GM12878 (cell line): Measurements from ENCODE around the gene CCR7. TPM values are rescaled to one million over a fixed set of nuclear protein-coding genes. Genes with fewer than 3 reads are reported as not detected.

ENCODE experiments used
- ASH2L ChIP-seq: fragments of 300-600, 200-600 bp; sonication (generic); IDR thresholded peaks from 2 replicates; pipeline ENCODE4 v1.6.1; 2017; ENCODE audit warnings: low read depth, mild to moderate bottlenecking, borderline replicate concordance
- BMI1 ChIP-seq: fragments of 450-650 bp; IDR thresholded peaks from 2 replicates; pipeline ENCODE4 v1.6.1; 2016; ENCODE audit warnings: mild to moderate bottlenecking, moderate library complexity, borderline replicate concordance
- CREB1 ChIP-seq: IDR thresholded peaks from 2 replicates; pipeline ENCODE4 v1.6.1; 2012; ENCODE audit warnings: low read depth, mild to moderate bottlenecking, inconsistent platforms
- CUX1 ChIP-seq: IDR thresholded peaks from 2 replicates; pipeline ENCODE4 v1.6.1; 2012; ENCODE audit warnings: improper control_type of control experiment, low read depth, low read length; ENCODE audit not compliant: insufficient replicate concordance
- EED ChIP-seq: sonication (generic); IDR thresholded peaks from 2 replicates; pipeline ENCODE4 v1.6.1; 2016; ENCODE audit warnings: antibody characterized with exemption, low read depth
- EGR1 ChIP-seq, 2 experiments: IDR thresholded peaks; 1 replicate in 1 of 2; 2 replicates in 1 of 2; pipeline ENCODE4 v1.6.1; 2011 to 2012; ENCODE audit warnings: low read depth in 2 of 2, low read length in 2 of 2, borderline replicate concordance in 1 of 2, mild to moderate bottlenecking in 1 of 2, moderate library complexity in 1 of 2
- EP300 ChIP-seq, 2 experiments: fragments of 150-350 bp in 1 of 2; IDR thresholded peaks; 2 replicates each; pipeline ENCODE4 v1.6.1; 2011 to 2012; ENCODE audit warnings: low read depth in 2 of 2, low read length in 2 of 2, borderline replicate concordance in 1 of 2, improper control_type of control experiment in 1 of 2, inconsistent platforms in 1 of 2; ENCODE audit not compliant: control insufficient read depth in 1 of 2
- IRF5 ChIP-seq: fragments of 450-650 bp; IDR thresholded peaks from 2 replicates; pipeline ENCODE4 v1.6.1; 2017; ENCODE audit warnings: borderline replicate concordance
- NRF1 ChIP-seq: conservative IDR thresholded peaks from 2 replicates; pipeline ENCODE4 v1.6.1; 2011; ENCODE audit warnings: mild to moderate bottlenecking, low read depth, low read length, improper control_type of control experiment
- RAD21 ChIP-seq: IDR thresholded peaks from 2 replicates; pipeline ENCODE4 v1.6.1; 2011; ENCODE audit warnings: mild to moderate bottlenecking, low read depth, low read length, moderate library complexity; ENCODE audit not compliant: insufficient read depth
- TARDBP ChIP-seq: IDR thresholded peaks from 2 replicates; pipeline ENCODE4 v1.6.1; 2016; ENCODE audit warnings: borderline replicate concordance
- YBX1 ChIP-seq: fragments of 450-650 bp; IDR thresholded peaks from 2 replicates; pipeline ENCODE4 v1.6.1; 2016; ENCODE audit warnings: antibody characterized with exemption
- polyA plus RNA-seq, 11 experiments: library from polyadenylated mRNA; depleted of rRNA in 4 of 11; unstranded in 6 of 11; stranded (reverse) in 5 of 11; fragments of >200 nt; fragmentation: Nextera tagmentation in 4 of 11; fragmentation: Illumina TruSeq in 1 of 11; extraction: Ambion mirVana in 4 of 11; extraction: Trizol in 1 of 11; gene quantifications; 1 replicate in 1 of 11; 2 replicates in 10 of 11; pipeline versions ENCODE4 v1.2.1 to v1.2.3, GENCODE V29; 2011 to 2016; ENCODE audit warnings: inconsistent platforms in 2 of 11, missing spikeins in 2 of 11, low read depth in 1 of 11
- total RNA-seq, 4 experiments: library from RNA; depleted of rRNA in 3 of 4; stranded (reverse); fragments of >200 nt in 3 of 4; fragmentation: Illumina TruSeq in 1 of 4; extraction: Trizol in 1 of 4; gene quantifications; 2 replicates each; pipeline versions ENCODE4 v1.2.1 to v1.2.3, GENCODE V29; 2013 to 2021
- TF ChIP-seq, protein P1 (sequence below): fragments of 150-350 bp; IDR thresholded peaks from 2 replicates; pipeline ENCODE4 v1.6.1; 2016; ENCODE audit warnings: low read depth, low read length
- TF ChIP-seq, protein P2 (sequence below): IDR thresholded peaks from 2 replicates; pipeline ENCODE4 v1.6.1; 2011; ENCODE audit warnings: borderline replicate concordance, low read depth, mild to moderate bottlenecking, moderate library complexity, low read length; ENCODE audit not compliant: insufficient read depth, poor library complexity, severe bottlenecking

CCR7 gene
- total and polyA plus RNA-seq, 10 of the 15 experiments (the other 5 are each of a cell fraction or from before 2014, with no cell fraction given): 131 to 1,171 (median 260) TPM

DNA sequence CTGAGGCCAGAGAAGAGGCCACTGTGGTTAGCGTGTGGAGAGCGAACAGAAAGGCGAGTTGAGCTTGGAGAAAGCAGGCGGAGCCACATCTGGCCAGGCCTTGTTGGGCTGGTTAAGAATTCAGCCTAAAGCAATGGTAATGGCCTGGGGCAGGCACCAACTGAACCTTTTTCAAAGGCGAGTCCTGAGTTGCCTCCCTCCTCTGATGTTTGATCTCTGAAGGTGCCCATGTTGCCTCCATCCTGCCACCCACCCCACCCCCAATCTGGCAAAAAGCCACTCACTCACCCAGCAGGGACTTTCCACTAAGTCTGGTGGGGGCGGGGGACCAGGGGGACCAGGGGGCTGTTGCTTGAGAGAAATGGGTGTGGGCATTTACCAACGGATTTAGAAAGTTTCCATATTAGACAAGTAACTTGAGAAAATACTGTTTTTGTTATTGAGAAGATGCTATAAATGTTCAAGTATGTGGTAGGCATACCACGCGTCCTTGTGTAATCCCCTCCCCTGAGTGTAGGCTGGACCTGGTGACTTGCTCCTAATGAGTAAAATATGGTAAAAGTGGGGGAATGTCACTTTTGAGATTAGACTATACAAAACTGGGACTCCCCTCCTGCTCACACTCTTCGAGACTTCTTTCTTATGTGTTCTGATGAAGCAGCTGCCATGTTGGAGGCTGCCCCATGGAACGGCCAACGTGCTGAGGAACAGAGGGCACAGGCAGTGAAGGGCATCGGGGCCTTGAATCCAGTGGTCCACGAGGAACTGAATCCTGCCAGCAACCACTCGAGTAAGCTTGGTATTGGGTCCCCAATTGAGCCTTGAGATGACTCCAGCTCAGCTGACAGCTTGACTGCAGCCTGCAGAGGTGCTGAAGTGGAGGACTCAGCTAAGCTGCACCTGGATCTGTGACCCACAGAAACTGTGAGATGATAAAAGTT is 34.0 kb downstream of the CCR7 start (continued):
- TF ChIP-seq IRF5 (no peak), EGR1 (IDR thresholded peaks at IDR 0.05; ENCODE audit: borderline replicate concordance in 1 of 2, low read depth in 2 of 2, low read length in 2 of 2) (no peak), RAD21 (no peak), YBX1 (no peak), TARDBP (no peak), EP300 (IDR thresholded peaks at IDR 0.05; ENCODE audit: borderline replicate concordance in 1 of 2, control insufficient read depth in 1 of 2, low read depth in 2 of 2, low read length in 2 of 2) (peak; percentile 6 to 14; a peak in 1 of 4 replicates), NRF1 (no peak), EED (no peak), ASH2L (no peak), BMI1 (peak; percentile 54; the same call in 1 of the 2 replicates), CREB1 (peak; percentile 50; the same call in 1 of the 2 replicates), CUX1 (no peak)
- TF ChIP-seq, protein P1, sequence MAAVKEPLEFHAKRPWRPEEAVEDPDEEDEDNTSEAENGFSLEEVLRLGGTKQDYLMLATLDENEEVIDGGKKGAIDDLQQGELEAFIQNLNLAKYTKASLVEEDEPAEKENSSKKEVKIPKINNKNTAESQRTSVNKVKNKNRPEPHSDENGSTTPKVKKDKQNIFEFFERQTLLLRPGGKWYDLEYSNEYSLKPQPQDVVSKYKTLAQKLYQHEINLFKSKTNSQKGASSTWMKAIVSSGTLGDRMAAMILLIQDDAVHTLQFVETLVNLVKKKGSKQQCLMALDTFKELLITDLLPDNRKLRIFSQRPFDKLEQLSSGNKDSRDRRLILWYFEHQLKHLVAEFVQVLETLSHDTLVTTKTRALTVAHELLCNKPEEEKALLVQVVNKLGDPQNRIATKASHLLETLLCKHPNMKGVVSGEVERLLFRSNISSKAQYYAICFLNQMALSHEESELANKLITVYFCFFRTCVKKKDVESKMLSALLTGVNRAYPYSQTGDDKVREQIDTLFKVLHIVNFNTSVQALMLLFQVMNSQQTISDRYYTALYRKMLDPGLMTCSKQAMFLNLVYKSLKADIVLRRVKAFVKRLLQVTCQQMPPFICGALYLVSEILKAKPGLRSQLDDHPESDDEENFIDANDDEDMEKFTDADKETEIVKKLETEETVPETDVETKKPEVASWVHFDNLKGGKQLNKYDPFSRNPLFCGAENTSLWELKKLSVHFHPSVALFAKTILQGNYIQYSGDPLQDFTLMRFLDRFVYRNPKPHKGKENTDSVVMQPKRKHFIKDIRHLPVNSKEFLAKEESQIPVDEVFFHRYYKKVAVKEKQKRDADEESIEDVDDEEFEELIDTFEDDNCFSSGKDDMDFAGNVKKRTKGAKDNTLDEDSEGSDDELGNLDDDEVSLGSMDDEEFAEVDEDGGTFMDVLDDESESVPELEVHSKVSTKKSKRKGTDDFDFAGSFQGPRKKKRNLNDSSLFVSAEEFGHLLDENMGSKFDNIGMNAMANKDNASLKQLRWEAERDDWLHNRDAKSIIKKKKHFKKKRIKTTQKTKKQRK: no peak
- TF ChIP-seq, protein P2, sequence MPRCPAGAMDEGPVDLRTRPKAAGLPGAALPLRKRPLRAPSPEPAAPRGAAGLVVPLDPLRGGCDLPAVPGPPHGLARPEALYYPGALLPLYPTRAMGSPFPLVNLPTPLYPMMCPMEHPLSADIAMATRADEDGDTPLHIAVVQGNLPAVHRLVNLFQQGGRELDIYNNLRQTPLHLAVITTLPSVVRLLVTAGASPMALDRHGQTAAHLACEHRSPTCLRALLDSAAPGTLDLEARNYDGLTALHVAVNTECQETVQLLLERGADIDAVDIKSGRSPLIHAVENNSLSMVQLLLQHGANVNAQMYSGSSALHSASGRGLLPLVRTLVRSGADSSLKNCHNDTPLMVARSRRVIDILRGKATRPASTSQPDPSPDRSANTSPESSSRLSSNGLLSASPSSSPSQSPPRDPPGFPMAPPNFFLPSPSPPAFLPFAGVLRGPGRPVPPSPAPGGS: no peak
